ENCODE measurements around the gene WFDC1.

Gene WFDC1

GRCh38 chr16:84274515-84274914 is 20.2 kb upstream of the WFDC1 start:
- DNase-seq: no peak

GRCh38 chr16:84275585-84276151 is 19.0 kb upstream of the WFDC1 start:
- no peak for DNase-seq

GRCh38 chr16:84277244-84277823 is 17.3 kb upstream of the WFDC1 start:
- peak; percentile 83 for DNase-seq

GRCh38 chr16:84278333-84278732 is 16.3 kb upstream of the WFDC1 start:
- no peak for DNase-seq

- DNase-seq: no peak
Measured at GRCh38 chr16:84278968-84279367, 15.7 kb upstream of the WFDC1 start.

GRCh38 chr16:84279881-84280280 is 14.8 kb upstream of the WFDC1 start:
- DNase-seq: no peak

GRCh38 chr16:84281074-84281473 is 13.6 kb upstream of the WFDC1 start:
- no peak for DNase-seq

- no peak for DNase-seq
Measured at GRCh38 chr16:84282533-84282932, 12.1 kb upstream of the WFDC1 start.

GRCh38 chr16:84283314-84284153 is 11.1 kb upstream of the WFDC1 start:
- DNase-seq: no peak

GRCh38 chr16:84284154-84284722 is 10.4 kb upstream of the WFDC1 start:
- DNase-seq: no peak

GRCh38 chr16:84286578-84287240 is 8.0 kb upstream of the WFDC1 start:
- DNase-seq: no peak

- no peak for DNase-seq
Measured at GRCh38 chr16:84288902-84289301, 5.8 kb upstream of the WFDC1 start.

GRCh38 chr16:84291226-84291625 is 3.5 kb upstream of the WFDC1 start:
- DNase-seq: no peak

- no peak for DNase-seq
Measured at GRCh38 chr16:84292011-84292410, 2.7 kb upstream of the WFDC1 start.

- no peak for DNase-seq
Measured at GRCh38 chr16:84293406-84293805, 1.3 kb upstream of the WFDC1 start.

- DNase-seq: no peak
Measured at GRCh38 chr16:84294117-84294516, 561 bp upstream of the WFDC1 start.

- no peak for DNase-seq
Measured at GRCh38 chr16:84295203-84295860, 654 bp downstream of the WFDC1 start.

GRCh38 chr16:84298376-84298899 is 3.8 kb downstream of the WFDC1 start:
- DNase-seq: no peak

- no peak for DNase-seq
Measured at GRCh38 chr16:84299734-84300440, 5.2 kb downstream of the WFDC1 start.

- DNase-seq: no peak
Measured at GRCh38 chr16:84302111-84302954, 7.7 kb downstream of the WFDC1 start.

- DNase-seq: no peak
Measured at GRCh38 chr16:84303023-84303422, 8.3 kb downstream of the WFDC1 start.

All from activated CD4-positive, alpha-beta T cell treated with anti-CD3 and anti-CD28 coated beads for 48 hours (primary cell).